GM10847 (cell line): ENCODE results near the gene SULT4A1.

Experiments used
- POLR2A ChIP-seq: IDR thresholded peaks from 2 replicates; pipeline ENCODE4 v1.6.1; 2011; ENCODE audit not compliant: insufficient read length; ENCODE audit errors: extremely low read depth

SULT4A1 gene

DNA sequence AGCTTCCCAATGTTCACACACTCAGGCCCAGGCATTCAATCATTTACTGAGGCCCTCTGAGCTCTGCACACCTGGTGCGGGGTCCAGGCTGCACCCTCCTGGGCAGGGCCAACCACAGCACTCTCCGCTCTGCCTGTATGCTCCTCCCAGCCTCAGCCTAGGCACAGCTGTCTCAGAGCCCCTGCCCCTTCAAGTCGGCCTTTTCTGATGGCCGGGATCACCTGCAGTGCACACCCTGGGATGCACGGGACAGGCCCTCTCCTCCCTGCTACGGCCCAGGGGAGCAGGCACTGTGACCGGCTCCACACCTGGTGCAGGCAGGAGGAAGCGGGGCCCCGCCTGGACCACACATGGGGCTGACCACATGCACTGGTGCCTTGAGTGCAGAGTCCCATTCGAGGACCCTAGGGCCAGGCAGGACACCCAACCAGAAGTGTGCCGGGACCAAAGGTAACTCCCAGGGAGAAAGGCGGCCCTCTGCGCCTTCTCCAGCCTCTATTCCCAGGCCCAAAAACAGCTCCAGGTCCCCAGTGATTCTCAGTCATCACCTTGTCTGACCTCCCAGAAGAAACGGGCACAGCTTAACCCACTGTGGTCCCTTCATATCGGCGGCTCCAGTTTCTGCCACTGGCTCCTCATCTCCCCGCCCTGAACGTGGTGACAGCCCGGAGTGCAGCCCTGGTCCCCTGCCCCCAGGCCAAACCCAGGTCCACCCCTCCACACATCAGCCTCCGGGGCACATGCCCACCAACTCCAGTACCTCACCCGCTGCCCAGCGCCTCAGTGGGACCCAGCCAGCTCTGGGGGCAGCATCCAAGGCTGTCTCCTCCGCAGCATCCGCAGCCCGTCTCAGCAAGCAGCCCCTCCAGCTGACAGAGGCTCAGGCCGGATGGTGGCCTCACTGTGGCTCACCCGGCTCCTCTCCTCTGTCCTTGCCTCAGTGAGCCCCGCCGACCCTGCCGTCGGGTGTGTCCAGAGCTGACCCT lies 17.5 kb downstream of the SULT4A1 start:
- no peak for TF ChIP-seq POLR2A

DNA sequence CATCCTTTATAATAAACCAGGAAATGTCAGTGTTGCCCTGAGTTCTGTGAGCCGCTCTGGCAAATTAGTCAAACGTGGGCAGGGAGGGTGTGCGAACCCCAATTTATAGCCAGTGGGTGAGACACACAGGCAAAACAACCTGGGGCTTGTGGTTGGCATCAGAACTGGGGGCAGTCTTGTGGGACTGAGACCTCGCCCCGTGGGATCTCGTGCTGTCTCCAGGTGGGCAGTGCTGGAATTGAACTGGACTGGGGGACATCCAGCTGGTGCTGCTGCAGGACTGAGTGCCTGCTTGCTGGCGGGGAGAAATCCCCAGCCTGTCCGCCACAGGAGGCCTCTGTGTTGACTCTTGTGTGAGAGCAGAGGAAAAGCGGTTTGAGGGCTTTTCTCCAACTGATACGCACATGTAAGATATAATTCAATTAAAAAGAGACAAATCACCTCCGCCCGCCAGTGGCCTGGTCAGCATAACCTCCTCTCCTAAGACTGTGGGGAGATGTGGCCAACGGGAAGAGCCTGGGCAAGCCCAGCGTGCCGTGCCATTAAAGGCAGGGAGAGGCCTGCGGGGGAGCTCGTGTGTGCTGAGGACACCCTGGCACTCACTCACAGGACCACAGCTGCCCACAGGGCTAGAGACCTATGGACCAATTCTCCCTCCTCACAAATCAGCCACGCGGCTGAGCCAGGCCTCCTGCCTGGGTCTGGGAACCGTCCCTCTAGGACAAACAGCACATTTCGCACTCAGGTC lies 18.4 kb downstream of the SULT4A1 start:
- no peak for TF ChIP-seq POLR2A

DNA sequence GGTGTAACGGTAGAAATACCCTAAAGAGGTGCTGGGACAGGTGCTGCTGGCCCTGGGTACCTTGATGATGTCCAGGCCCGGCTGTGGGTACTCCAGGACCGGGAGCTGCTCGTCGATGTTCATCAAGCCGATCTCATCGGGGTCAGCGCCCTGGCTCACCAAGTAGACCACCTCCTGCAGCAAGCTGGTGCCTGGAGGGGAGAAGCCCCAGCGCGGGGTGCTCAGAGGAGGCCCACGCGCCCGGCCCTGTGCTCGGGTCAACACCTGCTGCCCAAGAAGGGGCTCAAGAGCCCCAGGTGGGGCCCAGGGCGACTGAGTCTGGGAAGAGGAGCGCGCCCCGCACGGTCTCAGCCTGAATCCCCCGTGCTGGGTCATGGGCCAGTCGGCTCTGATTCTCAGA lies 20.6 kb downstream of the SULT4A1 start:
- TF ChIP-seq POLR2A, result no peak

DNA sequence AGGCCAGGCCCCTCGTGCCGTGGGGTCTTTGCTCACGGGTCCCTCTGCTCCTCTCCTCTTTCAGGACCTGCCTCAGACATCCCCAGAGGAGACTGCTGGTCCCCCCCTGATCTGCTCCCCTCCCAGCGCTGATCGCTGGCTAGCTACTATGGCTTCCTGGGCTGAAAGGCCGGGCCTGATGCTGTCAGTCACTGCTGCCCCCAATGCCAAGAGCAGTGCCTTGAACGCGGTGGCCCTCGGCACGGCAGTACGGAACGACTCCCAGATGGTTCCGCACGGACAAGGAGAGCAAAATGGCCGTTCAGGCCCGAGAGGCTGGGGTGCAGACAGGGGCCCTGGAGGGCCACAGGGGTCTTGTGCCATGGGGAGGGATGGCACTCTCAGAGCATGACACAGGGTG lies 21.5 kb downstream of the SULT4A1 start:
- no peak for TF ChIP-seq POLR2A

GRCh38 chr22:43840431-43840830 lies 21.9 kb downstream of the SULT4A1 start:
- TF ChIP-seq POLR2A, result no peak

GRCh38 chr22:43839781-43840180 lies 22.5 kb downstream of the SULT4A1 start:
- TF ChIP-seq POLR2A, result no peak

GRCh38 chr22:43838571-43839307 lies 23.6 kb downstream of the SULT4A1 start:
- TF ChIP-seq POLR2A, result no peak

DNA sequence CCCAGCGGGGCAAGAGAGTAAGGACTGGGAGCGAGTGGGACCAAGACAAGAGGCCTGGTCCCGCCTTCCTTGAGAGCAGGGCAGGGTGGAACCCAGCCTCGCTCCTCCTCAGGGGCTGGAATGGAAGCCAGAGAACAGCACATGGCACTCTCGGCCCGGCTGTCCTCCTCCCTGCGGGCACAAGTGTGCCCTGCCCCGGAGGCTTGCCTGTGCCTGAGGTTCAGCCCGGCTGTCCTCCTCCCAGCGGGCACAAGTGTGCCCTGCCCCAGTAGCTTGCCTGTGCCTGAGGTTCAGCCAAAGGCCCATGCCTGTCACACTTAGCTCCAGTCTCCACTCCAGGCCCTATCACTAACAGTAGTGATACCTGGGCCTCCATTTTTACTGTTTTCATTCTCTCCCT lies 24.2 kb downstream of the SULT4A1 start:
- no peak for TF ChIP-seq POLR2A

GRCh38 chr22:43837666-43838065 lies 24.6 kb downstream of the SULT4A1 start:
- no peak for TF ChIP-seq POLR2A

DNA sequence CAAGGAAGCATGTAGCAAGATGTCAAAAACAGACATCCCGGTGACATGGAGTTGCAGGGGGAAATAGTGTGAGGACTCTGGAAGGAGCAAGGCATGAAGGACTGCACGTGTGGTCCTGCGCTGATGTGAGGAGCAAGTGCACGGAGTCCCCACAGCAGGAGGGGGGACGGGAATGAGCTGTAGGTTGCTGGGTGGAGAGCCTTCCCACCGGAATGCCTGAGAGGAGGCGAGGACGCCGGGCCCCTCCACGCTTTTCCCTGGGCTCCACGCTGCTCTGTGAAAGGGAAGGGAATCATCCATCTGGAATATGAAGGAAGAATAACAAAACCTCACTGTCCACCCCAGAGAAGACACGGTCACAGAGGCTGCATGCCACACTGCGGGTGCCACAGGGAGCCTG lies 26.6 kb downstream of the SULT4A1 start:
- TF ChIP-seq POLR2A, result no peak

GRCh38 chr22:43835166-43835565 lies 27.1 kb downstream of the SULT4A1 start:
- TF ChIP-seq POLR2A, result no peak

- TF ChIP-seq POLR2A, result no peak
These were observed 28.8 kb downstream of the SULT4A1 start for GRCh38 chr22:43833286-43834240.

DNA sequence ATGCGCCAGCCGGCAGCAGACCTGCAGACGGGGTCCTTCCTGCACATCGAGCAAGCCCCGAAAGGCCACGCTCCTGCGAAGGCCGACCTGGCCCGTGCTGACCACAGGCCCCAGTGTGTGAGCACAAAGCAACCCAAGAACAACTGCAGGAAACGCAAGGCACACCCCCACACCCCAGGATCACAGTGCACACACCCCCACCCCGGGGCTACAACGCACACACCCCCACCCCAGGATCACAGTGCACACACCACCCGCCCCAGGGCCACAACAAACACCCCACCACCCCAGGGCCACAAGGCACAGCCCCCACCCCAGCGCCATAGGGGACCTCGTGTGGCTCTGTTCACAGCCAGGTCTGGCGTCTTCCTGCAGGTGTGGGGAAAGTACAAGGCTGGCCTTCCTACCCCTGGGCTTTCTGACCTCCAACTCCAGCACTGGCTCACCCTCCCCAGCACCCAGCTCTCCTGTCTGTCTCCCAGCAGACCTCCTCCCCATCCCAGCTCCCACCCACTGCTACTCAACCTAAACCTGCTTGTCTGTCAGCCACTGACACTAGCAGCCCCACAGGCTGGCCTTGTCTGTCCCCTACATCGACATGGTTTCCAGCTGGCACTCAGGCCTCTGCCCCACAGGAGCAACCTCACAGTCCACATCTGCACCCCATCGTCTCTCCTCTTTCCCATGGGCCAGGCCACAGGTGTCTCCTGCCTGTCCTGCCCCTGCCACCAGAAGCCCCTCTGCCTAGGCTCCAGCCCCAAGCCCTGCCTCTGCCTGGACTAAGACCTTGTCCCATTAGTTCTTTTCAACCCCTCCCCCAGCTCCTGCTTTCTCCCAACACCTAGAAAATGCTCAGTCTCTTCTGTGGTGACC lies 29.7 kb downstream of the SULT4A1 start:
- TF ChIP-seq POLR2A, result no peak

DNA sequence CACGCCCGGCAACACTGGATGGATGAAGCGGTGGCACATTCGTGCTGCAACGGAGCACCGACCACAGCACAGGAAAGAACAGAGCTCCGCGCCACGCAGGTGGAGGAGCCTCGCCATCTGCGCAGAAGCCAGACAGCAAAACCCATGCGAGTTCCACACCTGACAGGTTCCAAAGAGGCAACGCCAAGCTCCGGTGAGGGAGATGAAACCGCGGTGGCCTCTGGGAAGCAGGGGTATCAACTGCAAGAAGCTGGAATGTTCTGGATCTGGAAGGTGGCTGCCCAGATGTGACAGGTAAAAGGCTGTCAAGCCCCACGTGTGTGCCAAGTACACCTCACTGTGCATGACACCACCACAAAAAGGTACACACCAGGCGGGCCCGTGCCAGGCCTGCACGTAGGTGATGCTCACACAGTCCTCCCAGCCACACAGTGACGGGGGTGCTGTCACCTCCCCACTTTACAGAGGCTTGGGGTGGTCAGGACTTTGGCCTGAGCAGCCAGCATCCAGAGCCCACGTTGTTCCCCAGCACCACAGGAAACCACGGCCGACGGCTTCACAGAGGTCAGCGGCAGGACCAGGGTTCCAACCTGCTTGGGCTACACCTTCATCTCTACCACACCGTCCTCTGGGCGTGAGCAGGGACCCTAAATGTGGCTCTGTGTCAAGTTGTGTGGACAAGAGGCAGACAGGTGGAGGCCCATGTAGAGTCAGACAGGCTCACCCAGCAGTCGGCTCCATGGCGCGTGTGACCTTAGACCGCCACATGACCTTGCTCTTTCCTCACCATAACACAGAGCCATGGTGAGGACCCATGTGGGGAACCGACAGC lies 30.5 kb downstream of the SULT4A1 start:
- TF ChIP-seq POLR2A, result no peak
